Measurements from ENCODE around the gene CPVL.

Gene CPVL

GRCh38 chr7:28998105-28998504 lies 148.2 kb downstream of the CPVL start:
- no peak for DNase-seq

DNA sequence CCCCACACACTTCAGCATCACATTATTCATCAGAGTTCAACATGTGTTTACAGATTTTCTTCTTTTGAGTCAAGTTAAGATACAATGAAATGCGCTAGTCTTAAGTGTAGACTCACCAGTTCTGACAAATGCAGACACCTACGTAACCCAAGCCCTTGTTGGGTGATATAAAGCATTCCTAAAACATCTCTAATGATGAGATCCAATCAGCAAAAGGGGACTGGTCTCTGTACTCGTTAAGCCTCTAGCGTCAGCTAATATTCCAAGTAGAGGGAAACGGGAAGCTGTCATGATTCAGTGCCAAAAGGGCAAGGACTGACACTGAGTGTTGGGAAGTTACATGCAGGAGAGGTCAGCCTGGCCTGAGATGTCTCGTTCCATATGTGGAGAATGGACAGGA lies 149.5 kb downstream of the CPVL start:
- DNase-seq, result no peak

- no peak for DNase-seq
These were observed 153.0 kb downstream of the CPVL start for GRCh38 chr7:28993371-28993770.

DNA sequence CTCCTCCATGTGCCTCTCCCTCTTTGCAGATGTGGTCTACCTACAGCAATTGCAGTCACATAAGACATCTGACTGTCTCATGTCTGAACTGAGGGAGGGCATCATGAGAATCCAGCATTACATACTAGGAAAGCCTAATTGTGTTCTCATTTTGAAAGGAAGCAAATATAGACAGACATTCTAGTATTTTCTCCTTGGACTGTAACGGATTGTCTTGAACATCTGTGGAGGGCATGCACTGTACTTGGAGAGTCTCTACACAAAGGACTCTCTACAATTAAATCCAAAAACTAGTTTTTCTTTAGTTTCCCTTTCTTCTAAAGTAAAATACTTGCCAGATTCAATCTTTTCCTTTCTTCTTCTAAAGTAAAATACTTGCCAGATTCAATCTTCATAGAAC lies 153.5 kb downstream of the CPVL start:
- no peak for DNase-seq

GRCh38 chr7:28990200-28990960 lies 156.0 kb downstream of the CPVL start:
- no peak for DNase-seq

GRCh38 chr7:28989211-28989980 lies 156.9 kb downstream of the CPVL start:
- DNase-seq, result no peak

DNA sequence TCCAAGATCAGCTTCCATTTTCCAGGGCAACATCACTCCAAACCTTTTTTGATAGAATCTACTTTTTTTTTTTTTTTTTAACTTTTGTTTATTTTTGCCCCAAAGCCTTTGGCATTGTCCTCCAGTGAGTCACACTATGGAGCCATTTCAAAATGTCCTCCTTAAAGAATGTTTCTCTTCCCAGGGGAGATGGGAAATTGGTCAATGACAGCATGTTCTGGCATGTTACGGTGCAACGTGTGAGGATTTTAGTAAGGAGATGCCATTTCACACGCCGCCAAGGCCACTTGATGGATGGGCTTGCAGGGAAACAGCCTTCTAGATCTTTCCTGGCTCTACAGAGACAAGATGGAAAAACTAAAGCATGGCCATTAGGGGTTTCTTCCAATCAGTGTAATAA lies 157.5 kb downstream of the CPVL start:
- no peak for DNase-seq

- no peak for DNase-seq
These were observed 158.2 kb downstream of the CPVL start for GRCh38 chr7:28988091-28988490.

GRCh38 chr7:28986765-28987110 lies 159.6 kb downstream of the CPVL start:
- DNase-seq, result no peak

DNA sequence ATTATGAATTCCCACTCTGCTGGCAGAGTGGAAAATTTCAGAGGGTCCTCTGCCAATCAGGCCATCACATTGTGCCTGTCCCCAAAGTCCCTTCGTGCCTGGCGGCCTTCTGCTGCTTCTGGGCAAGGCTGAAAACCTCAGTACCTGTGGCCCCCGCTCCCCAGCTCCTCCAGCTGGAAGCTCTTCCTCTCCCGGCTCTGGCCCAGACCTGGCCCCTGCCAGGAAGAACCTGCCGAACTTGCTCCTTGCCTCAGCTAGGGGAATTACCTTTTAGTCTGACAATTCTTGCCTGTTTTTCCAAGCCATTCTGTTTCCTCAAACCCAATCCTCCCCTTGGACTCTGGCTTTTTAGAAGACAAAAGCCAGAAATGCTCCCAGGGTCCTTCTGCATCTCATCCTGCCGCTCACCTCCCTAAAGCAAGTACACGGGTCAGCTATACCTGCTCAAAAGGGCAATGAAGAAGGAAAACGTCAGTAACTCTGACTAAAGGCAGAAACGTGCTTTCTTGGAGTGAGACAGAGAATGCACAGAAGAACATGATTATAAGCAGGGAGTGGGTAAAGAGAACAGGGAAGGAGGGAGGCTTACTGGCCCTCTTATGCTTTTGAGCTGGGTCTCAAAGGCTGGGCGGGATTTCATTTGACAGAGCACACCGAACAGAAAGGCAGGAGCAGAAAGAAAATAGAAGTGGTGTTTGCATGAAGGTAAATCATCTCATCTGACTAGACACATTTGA lies 160.1 kb downstream of the CPVL start:
- no peak for DNase-seq

DNA sequence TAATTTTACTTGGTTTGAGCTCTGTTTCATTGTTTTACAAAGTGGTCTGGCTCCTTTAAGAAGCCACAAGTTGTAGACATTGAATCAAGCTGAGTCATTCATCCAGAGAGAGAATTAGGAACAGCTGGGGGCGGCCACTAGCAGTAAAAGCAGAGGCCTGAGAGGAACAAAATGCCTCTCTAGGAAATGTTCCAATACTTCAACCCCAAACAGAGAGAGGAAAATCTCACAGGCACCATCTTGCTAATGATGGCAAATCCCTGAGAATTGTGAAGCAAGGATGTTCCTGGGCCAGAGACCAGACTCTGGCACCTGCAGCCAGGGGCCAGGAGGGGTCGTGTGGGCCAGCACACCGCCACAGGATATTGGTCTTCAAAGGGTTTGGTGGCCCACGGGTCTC lies 161.7 kb downstream of the CPVL start:
- DNase-seq, result no peak

GRCh38 chr7:28984217-28984616 lies 162.1 kb downstream of the CPVL start:
- DNase-seq, result no peak

GRCh38 chr7:28983396-28984190 lies 162.7 kb downstream of the CPVL start:
- no peak for DNase-seq

GRCh38 chr7:28981161-28981465 lies 165.2 kb downstream of the CPVL start:
- DNase-seq, result no peak

GRCh38 chr7:28980451-28981160 lies 165.7 kb downstream of the CPVL start:
- no peak for DNase-seq

GRCh38 chr7:28979776-28980175 lies 166.6 kb downstream of the CPVL start:
- DNase-seq, result no peak

DNA sequence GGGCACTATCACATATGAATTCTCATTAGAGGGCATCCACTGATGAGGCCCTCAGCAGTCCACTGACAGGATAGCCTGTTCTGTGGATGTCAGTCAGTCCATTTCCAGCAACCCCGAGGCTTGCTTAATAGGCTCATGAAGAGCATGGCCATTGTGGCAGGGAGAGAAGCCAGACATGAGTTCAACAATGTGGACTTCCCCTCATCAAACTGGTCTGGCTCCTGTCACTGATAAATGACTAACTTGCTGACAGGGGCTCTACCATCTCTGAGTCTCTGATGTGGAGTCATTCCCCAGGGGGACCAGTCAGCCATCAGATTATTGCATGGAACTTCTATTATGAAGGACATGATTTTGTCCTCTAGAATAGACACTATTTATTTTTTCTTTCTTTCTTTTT lies 168.5 kb downstream of the CPVL start:
- no peak for DNase-seq

- no peak for DNase-seq
These were observed 170.3 kb downstream of the CPVL start for GRCh38 chr7:28976022-28976421.

GRCh38 chr7:28973591-28973990 lies 172.7 kb downstream of the CPVL start:
- DNase-seq, result no peak

GRCh38 chr7:28964056-28964455 lies 182.3 kb downstream of the CPVL start:
- no peak for DNase-seq

DNA sequence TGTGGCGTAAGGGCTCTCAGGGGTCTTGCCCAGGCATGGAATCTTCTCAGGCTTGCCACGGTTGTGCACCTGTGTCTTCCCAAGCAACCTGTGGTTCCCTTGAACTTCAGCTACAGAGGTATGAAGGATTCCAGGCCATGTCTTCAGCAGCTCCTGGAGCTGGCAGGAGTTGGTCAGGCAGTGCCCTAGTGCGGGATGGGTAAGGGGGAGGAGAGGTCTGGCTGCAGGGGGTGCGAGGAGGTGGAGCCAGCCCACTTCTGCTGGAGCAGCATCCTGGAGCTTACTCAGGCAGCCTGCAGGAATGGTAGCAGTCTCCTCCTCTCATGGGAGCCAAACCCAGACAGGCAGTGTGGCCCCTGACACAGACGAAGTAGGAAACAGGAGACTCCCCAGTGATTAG lies 184.4 kb downstream of the CPVL start:
- DNase-seq, result no peak

GRCh38 chr7:28960071-28960840 lies 186.1 kb downstream of the CPVL start:
- no peak for DNase-seq

All from NCI-H1694 treated with DMSO at 0.1 percent for 48 hours (cell line).